Stimulated activated CD8-positive, alpha-beta memory T cell treated with anti-CD3 and anti-CD28 coated beads, Interleukin-4, amount 100 ng/mL, for 4 hours (primary cell): Measurements from ENCODE around the gene CELSR1.
"Not testable (repeated sequence)": the region's sequence is repeated elsewhere in the genome, so short reads cannot be mapped to it uniquely, and the experiment has no call there.

Experiments
- DNase-seq, 2 donors: peaks; one replicate each; pipeline ENCODE4 v3.0.0-alpha.2; 2020; ENCODE audit warnings: low read depth in 2 of 2, low spot score in 1 of 2

The CELSR1 gene

GRCh38 chr22:46513908-46514550 lies 23.4 kb downstream of the CELSR1 start:
- no peak for DNase-seq

GRCh38 chr22:46512683-46513082 lies 24.7 kb downstream of the CELSR1 start:
- no peak for DNase-seq

GRCh38 chr22:46512039-46512370 lies 25.4 kb downstream of the CELSR1 start:
- no peak for DNase-seq

- DNase-seq: no peak
Observed at GRCh38 chr22:46511151-46512038, 26.0 kb downstream of the CELSR1 start.

GRCh38 chr22:46509416-46510089 lies 27.9 kb downstream of the CELSR1 start:
- no peak for DNase-seq

- DNase-seq: no peak
Observed at GRCh38 chr22:46508491-46508999, 28.9 kb downstream of the CELSR1 start.

GRCh38 chr22:46507451-46508425 lies 29.7 kb downstream of the CELSR1 start:
- no peak for DNase-seq

GRCh38 chr22:46504584-46504983 lies 32.8 kb downstream of the CELSR1 start:
- DNase-seq: no peak

- DNase-seq: no peak
Observed at GRCh38 chr22:46502440-46503175, 34.8 kb downstream of the CELSR1 start.

GRCh38 chr22:46501701-46502100 lies 35.7 kb downstream of the CELSR1 start:
- no peak for DNase-seq

GRCh38 chr22:46501265-46501664 lies 36.2 kb downstream of the CELSR1 start:
- not testable (repeated sequence) for DNase-seq

- no peak for DNase-seq
Observed at GRCh38 chr22:46500201-46500600, 37.2 kb downstream of the CELSR1 start.

GRCh38 chr22:46499805-46500189 lies 37.6 kb downstream of the CELSR1 start:
- DNase-seq: no peak

- no peak for DNase-seq
Observed at GRCh38 chr22:46491946-46492345, 45.5 kb downstream of the CELSR1 start.

- no peak for DNase-seq
Observed at GRCh38 chr22:46490538-46490937, 46.9 kb downstream of the CELSR1 start.

GRCh38 chr22:46486996-46487717 lies 50.3 kb downstream of the CELSR1 start:
- no peak for DNase-seq

GRCh38 chr22:46484861-46485595 lies 52.4 kb downstream of the CELSR1 start:
- no peak for DNase-seq

GRCh38 chr22:46484156-46484860 lies 53.1 kb downstream of the CELSR1 start:
- DNase-seq: no peak
